Karpas-422 (cell line): ENCODE data around the gene ZNF415. TPM values are rescaled to one million over a fixed set of nuclear protein-coding genes. Genes with fewer than 3 reads are reported as not detected.

Source experiments
- DNase-seq: peaks from one replicate; pipeline ENCODE4 v3.0.0-alpha.2; 2015
- H2AFZ ChIP-seq: fragments of 200-600 bp; sonication (generic); 2 replicates; pipeline ENCODE4 v1.6.1; 2014; ENCODE audit warnings: antibody characterized with exemption, low read length, mixed read lengths
- H3K27ac ChIP-seq: fragments of 200-600 bp; sonication (generic); 2 replicates; pipeline ENCODE4 v1.5.1; 2014; ENCODE audit warnings: mild to moderate bottlenecking, low read length, moderate library complexity
- H3K27me3 ChIP-seq: fragments of 200-600 bp; sonication (generic); 2 replicates; pipeline ENCODE4 v1.6.1; 2014; ENCODE audit warnings: low read length, mixed read lengths
- H3K36me3 ChIP-seq: fragments of 200-600 bp; sonication (generic); 2 replicates; pipeline ENCODE4 v1.6.1; 2014; ENCODE audit warnings: low read length, mixed read lengths; ENCODE audit not compliant: insufficient read depth
- H3K4me1 ChIP-seq: fragments of 200-600 bp; sonication (generic); 2 replicates; pipeline ENCODE4 v1.6.1; 2014; ENCODE audit warnings: mild to moderate bottlenecking, low read length, mixed read lengths
- H3K4me2 ChIP-seq: fragments of 200-600 bp; sonication (generic); 2 replicates; pipeline ENCODE4 v1.6.1; 2014; ENCODE audit warnings: low read length, low read depth, mild to moderate bottlenecking; ENCODE audit not compliant: poor library complexity, severe bottlenecking
- H3K4me3 ChIP-seq: fragments of 200-600 bp; sonication (generic); 2 replicates; pipeline ENCODE4 v1.5.1; 2014; ENCODE audit warnings: mild to moderate bottlenecking, antibody characterized with exemption, low read length, mixed read lengths
- H3K79me2 ChIP-seq: fragments of 200-600 bp; sonication (generic); 2 replicates; pipeline ENCODE4 v1.6.1; 2014; ENCODE audit warnings: mild to moderate bottlenecking, low read length, mixed read lengths
- H3K9ac ChIP-seq: fragments of 200-600 bp; sonication (generic); 2 replicates; pipeline ENCODE4 v1.6.0; 2014; ENCODE audit warnings: low read length
- H3K9me2 ChIP-seq: fragments of 200-600 bp; sonication (generic), shearing (Covaris generic); replicated peaks from 2 replicates; pipeline ENCODE4 v1.6.0; 2014; ENCODE audit warnings: mild to moderate bottlenecking, low read length, moderate library complexity; ENCODE audit not compliant: insufficient read depth
- H3K9me3 ChIP-seq: fragments of 300-700, 200-600 bp; sonication (generic); 2 replicates; pipeline ENCODE4 v1.6.1; 2014; ENCODE audit warnings: low read length, mixed read lengths
- H4K20me1 ChIP-seq: fragments of 200-600 bp; sonication (generic); 2 replicates; pipeline ENCODE4 v1.6.1; 2014; ENCODE audit warnings: mild to moderate bottlenecking, antibody characterized with exemption, low read length, low read depth; ENCODE audit not compliant: insufficient read depth
- total RNA-seq: library from RNA; depleted of rRNA; stranded (reverse); fragments of >200 nt; shearing (Covaris generic); gene quantifications from 2 replicates; pipeline ENCODE4 v1.2.3, GENCODE V29; 2014; ENCODE audit warnings: low replicate concordance; rRNA removed

ZNF415 gene
- 9.1 and 11.1 TPM in 2 replicates for total RNA-seq

- peak within 1 kb of the TSS; percentile 81 for H3K9ac ChIP-seq
- H3K4me3 ChIP-seq: peak within 1 kb of the TSS; percentile 76
- H3K36me3 ChIP-seq: no peaks in the 10 kb centered on the region; the same call in 1 of the 2 replicates
- peak; percentile 98 for DNase-seq
- H2AFZ ChIP-seq: peak within 1 kb of the TSS; percentile 83
- no peaks in the 10 kb centered on the region for H3K9me2 ChIP-seq
- H3K79me2 ChIP-seq: peaks cover 47% of the 10 kb centered on the region
- peak within 1 kb of the TSS; percentile 12; the same call in 1 of the 2 replicates for H3K27ac ChIP-seq
- peaks cover 20% of the 10 kb centered on the region for H3K4me1 ChIP-seq
- H3K27me3 ChIP-seq: no peaks in the 10 kb centered on the region
- H3K9me3 ChIP-seq: no peaks in the 10 kb centered on the region; the same call in 1 of the 2 replicates
- H3K4me2 ChIP-seq: peak within 1 kb of the TSS; percentile 81
- H4K20me1 ChIP-seq: no peaks in the 10 kb centered on the region
These were observed at the start of gene ZNF415 for GRCh38 chr19:53132141-53132991. Gene ZNF415 (minus strand): TSS chr19:53132910. CDS start chr19:53122676, 10,234 bp downstream.

- no peak overlapping the region for H3K27ac ChIP-seq
- H3K27me3 ChIP-seq: no peaks in the 10 kb centered on the region
- H3K9me3 ChIP-seq: peaks cover 11% of the 10 kb centered on the region
- no peak overlapping the region for H3K9ac ChIP-seq
- no peak overlapping the region for H3K4me2 ChIP-seq
- H3K9me2 ChIP-seq: no peaks in the 10 kb centered on the region
- H3K4me1 ChIP-seq: no peaks in the 10 kb centered on the region
- H4K20me1 ChIP-seq: no peaks in the 10 kb centered on the region
- no peak overlapping the region for H2AFZ ChIP-seq
- DNase-seq: peak; percentile 42
- H3K4me3 ChIP-seq: no peak overlapping the region
- peaks cover 55% of the 10 kb centered on the region for H3K36me3 ChIP-seq
- H3K79me2 ChIP-seq: no peaks in the 10 kb centered on the region
These were observed 49.5 kb upstream of the ZNF415 start for GRCh38 chr19:53182202-53182601.

- Histone ChIP-seq H3K4me1 (no peaks in the 10 kb centered on the region), H3K36me3 (peaks cover 72% of the 10 kb centered on the region), H3K4me2 (no peak overlapping the region), H2AFZ (no peak overlapping the region), H3K27ac (no peak overlapping the region), H3K4me3 (no peak overlapping the region), H3K27me3 (no peaks in the 10 kb centered on the region), H4K20me1 (no peaks in the 10 kb centered on the region), H3K9me2 (no peaks in the 10 kb centered on the region), H3K79me2 (no peaks in the 10 kb centered on the region), H3K9me3 (peaks cover 21% of the 10 kb centered on the region), H3K9ac (no peak overlapping the region)
- peak; percentile 55 for DNase-seq
These were observed 45.3 kb upstream of the ZNF415 start for GRCh38 chr19:53177986-53178385.

DNA sequence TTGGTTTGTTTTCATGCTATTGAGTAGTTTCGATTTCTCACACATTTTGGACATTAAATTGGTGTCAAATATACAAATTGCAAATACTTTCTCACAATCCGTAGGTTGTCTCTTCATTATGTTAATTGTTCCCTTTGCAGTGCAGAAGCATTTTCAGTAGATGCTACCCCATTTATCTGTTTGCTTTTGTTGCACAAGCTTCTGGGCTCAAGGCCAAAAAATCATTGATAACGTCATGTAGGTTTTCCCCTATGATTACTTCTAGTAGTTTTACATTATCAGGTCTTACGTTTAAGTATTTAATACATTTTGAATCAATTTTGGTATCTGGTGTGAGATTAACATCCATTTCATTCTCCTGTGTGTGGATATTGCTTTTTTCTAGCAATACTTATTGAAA is 40.2 kb upstream of the ZNF415 start:
- no peaks in the 10 kb centered on the region for H3K4me1 ChIP-seq
- H3K27ac ChIP-seq: no peak overlapping the region
- DNase-seq: no peak
- H3K4me3 ChIP-seq: no peak overlapping the region
- H2AFZ ChIP-seq: no peak overlapping the region
- no peaks in the 10 kb centered on the region for H3K9me2 ChIP-seq
- no peak overlapping the region for H3K4me2 ChIP-seq
- H3K9me3 ChIP-seq: peaks cover 29% of the 10 kb centered on the region
- H3K9ac ChIP-seq: no peak overlapping the region
- H3K27me3 ChIP-seq: no peaks in the 10 kb centered on the region
- H4K20me1 ChIP-seq: no peaks in the 10 kb centered on the region
- H3K79me2 ChIP-seq: no peaks in the 10 kb centered on the region
- H3K36me3 ChIP-seq: peaks cover 44% of the 10 kb centered on the region

- H3K36me3 ChIP-seq: peaks cover 32% of the 10 kb centered on the region
- H3K4me3 ChIP-seq: no peak overlapping the region
- DNase-seq: no peak
- H3K9me2 ChIP-seq: no peaks in the 10 kb centered on the region
- no peak overlapping the region for H3K4me2 ChIP-seq
- no peaks in the 10 kb centered on the region for H3K79me2 ChIP-seq
- no peaks in the 10 kb centered on the region for H4K20me1 ChIP-seq
- H3K27ac ChIP-seq: no peak overlapping the region
- peaks cover 46% of the 10 kb centered on the region for H3K9me3 ChIP-seq
- no peaks in the 10 kb centered on the region for H3K4me1 ChIP-seq
- no peaks in the 10 kb centered on the region for H3K27me3 ChIP-seq
- no peak overlapping the region for H2AFZ ChIP-seq
- no peak overlapping the region for H3K9ac ChIP-seq
These were observed 33.0 kb upstream of the ZNF415 start for GRCh38 chr19:53165691-53166091.

DNA sequence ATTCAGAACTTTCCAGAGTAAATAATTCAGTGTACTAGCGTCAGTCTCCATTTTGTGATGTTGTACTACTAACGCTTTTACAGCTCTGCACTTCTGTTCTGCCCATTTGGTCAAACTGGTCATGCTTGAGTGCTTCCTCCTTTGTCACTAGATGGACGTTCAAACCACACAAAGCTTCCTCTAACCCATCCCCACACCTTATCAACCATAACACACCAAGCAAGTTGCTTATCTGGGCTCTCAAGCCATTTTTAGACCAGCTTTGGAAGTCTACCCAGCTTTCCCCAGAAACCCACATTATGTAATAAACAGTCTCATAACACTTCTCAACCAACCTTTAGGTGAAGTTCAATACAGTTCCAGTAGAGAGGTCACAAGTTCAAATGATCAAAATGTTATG is 28.4 kb upstream of the ZNF415 start:
- H3K9me3 ChIP-seq: peaks cover 36% of the 10 kb centered on the region
- no peaks in the 10 kb centered on the region for H3K9me2 ChIP-seq
- H3K27ac ChIP-seq: no peak overlapping the region
- no peak overlapping the region for H3K4me3 ChIP-seq
- H3K79me2 ChIP-seq: peaks cover 27% of the 10 kb centered on the region
- H3K36me3 ChIP-seq: peaks cover 29% of the 10 kb centered on the region
- peaks cover 18% of the 10 kb centered on the region for H3K4me1 ChIP-seq
- no peak for DNase-seq
- H3K27me3 ChIP-seq: no peaks in the 10 kb centered on the region
- no peak overlapping the region for H3K9ac ChIP-seq
- H3K4me2 ChIP-seq: no peak overlapping the region
- H2AFZ ChIP-seq: no peak overlapping the region
- no peaks in the 10 kb centered on the region for H4K20me1 ChIP-seq

DNA sequence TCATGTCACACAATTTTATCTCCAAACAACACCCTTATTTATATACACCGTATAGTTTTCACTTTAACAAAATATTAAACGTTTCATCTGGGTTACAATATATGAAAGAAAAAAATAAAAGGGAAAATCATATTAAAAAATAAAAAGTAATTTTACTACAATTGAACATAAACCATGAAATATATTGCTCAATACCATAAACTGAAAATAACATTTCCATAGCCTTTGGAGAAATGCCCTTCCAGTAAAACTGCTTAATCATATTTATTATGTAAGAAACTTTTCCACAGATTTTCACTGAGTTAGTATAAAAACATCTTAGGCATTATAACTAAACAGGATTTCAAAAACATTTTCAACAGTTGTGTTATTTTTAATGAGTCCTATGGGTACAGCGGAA is 27.6 kb upstream of the ZNF415 start:
- H3K27me3 ChIP-seq: no peaks in the 10 kb centered on the region
- H3K4me1 ChIP-seq: peaks cover 18% of the 10 kb centered on the region
- H4K20me1 ChIP-seq: no peaks in the 10 kb centered on the region
- H3K4me3 ChIP-seq: no peak overlapping the region
- no peak overlapping the region for H3K27ac ChIP-seq
- H3K9me2 ChIP-seq: no peaks in the 10 kb centered on the region
- no peak for DNase-seq
- H3K4me2 ChIP-seq: no peak overlapping the region
- H3K9ac ChIP-seq: no peak overlapping the region
- H3K36me3 ChIP-seq: peaks cover 27% of the 10 kb centered on the region
- H3K9me3 ChIP-seq: peaks cover 31% of the 10 kb centered on the region
- H3K79me2 ChIP-seq: peaks cover 34% of the 10 kb centered on the region
- no peak overlapping the region for H2AFZ ChIP-seq

DNA sequence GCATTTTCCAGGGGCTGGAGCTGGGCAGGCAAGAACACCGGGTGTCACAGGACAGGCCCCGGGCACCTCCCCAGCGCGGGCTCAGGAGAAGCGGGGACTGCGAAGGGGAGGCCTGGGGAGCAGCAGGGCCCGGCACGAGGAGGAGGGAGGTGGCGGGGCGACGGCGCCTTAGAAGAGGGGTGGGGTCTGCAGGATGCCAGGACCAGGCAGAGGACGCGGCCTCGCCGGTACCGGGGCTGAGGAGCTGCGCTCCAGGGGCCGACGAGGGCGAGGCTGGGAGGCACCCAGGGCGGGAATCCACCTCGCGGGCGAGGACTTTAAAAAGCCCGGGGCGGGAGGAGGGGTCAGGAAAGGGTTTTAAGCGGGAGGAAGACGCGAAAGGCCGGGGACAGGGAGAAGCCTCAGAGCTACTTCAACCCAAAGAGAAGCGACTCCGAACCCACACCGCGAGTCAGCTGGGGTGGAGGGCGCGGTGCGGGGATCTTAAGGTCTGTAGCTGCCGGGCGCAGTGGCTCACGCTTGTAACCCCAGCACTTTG is 25.5 kb upstream of the ZNF415 start:
- H3K4me2 ChIP-seq: peak overlapping the region; percentile 93
- peaks cover 53% of the 10 kb centered on the region for H3K79me2 ChIP-seq
- DNase-seq: peak; percentile 79
- peaks cover 18% of the 10 kb centered on the region for H3K4me1 ChIP-seq
- peaks cover 14% of the 10 kb centered on the region for H3K9me3 ChIP-seq
- H3K4me3 ChIP-seq: peak overlapping the region; percentile 73
- H3K27ac ChIP-seq: peak overlapping the region; percentile 22; the same call in 1 of the 2 replicates
- H3K27me3 ChIP-seq: no peaks in the 10 kb centered on the region
- no peaks in the 10 kb centered on the region for H3K9me2 ChIP-seq
- H2AFZ ChIP-seq: no peak overlapping the region
- H4K20me1 ChIP-seq: no peaks in the 10 kb centered on the region
- peak overlapping the region; percentile 80 for H3K9ac ChIP-seq
- H3K36me3 ChIP-seq: peaks cover 38% of the 10 kb centered on the region
